GM19455 (cell line): ENCODE measurements around the gene RBM6.
A peak's percentile ranks its signal among the peaks of the same experiment; 100 is the strongest.

Experiments used
- ATAC-seq: cut with Tn5 transposase; IDR thresholded peaks from one replicate; pipeline ENCODE4 v1.9.1; 2021; ENCODE audit not compliant: unreplicated experiment

RBM6 gene

GRCh38 chr3:50088725-50089608 lies 149.0 kb downstream of the RBM6 start, which contains the start of gene RBM5:
TSS of gene RBM5 (plus strand) at chr3:50088919. CDS start at chr3:50090435, 1,516 bp downstream.
- ATAC-seq: peak; percentile 99

- ATAC-seq: no peak
These were observed 149.6 kb downstream of the RBM6 start for GRCh38 chr3:50089609-50089945.

GRCh38 chr3:50090984-50091383 lies 151.0 kb downstream of the RBM6 start:
- no peak for ATAC-seq

DNA sequence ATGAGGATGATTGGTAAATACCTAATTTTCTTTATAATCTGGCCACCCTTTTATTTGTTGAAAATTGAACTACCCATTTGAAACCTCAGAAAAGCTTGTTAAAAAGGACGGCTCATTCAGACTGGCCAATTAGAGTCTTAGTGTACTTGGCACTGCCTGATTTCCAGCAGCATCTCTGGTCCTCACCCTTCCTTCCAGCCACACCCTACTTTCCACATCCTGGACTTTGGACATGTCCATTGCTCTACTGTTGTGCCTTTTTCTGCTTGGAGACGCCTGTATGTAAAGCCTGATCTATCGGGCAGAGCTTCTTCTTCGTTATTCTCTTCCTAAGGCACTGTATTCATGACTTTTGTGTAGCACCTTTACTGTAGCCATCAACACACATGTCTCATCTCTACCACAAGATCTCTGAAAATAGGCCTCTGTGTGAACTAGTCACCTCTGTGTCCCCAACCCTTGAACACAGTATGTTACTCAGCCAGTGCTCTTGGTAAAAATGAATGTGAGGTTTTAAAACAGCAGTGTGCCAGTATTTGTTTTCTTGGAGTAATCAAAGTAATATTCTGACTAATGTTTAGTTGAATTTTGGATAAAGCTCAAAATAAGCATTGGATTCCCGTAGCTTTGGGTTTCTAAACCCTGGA lies 155.5 kb downstream of the RBM6 start:
- no peak for ATAC-seq

DNA sequence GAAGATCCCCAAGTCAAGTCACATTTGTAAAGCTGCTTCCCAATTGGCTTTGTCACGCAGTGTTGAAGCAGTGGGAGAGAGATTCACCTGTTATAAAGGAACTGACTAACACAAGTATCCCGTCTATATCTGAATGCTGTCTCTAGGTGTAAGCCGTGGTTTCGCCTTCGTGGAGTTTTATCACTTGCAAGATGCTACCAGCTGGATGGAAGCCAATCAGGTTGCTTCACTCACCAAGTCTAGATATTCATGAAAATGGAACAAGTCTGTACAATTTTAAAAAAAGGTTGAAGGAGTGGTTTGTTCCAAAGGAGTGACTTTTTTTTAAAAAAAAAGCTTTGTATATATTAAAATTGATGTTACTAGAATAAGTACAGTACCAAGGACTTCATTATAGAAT lies 160.4 kb downstream of the RBM6 start:
- no peak for ATAC-seq

- no peak for ATAC-seq
These were observed 161.3 kb downstream of the RBM6 start for GRCh38 chr3:50100956-50101845.

- ATAC-seq: no peak
These were observed 162.6 kb downstream of the RBM6 start for GRCh38 chr3:50102558-50102957.

DNA sequence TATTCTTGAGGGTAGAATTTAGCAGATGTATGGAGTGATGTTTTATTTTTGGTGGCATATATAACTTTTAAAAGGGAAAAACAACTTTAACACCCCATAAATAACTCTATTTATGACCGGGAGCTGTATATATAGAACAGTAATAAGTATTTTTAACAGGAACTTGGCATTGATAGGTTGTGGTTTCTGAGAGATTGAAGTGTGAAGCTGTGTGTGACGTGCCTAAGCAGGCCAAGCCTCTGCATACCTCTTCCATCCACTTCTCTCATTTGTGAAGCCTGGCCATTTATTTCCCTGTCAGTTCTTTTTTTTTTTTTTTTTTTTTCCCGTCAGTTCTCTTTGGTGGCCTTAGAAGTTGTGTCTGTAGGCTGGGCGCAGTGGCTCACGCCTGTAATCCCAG lies 171.8 kb downstream of the RBM6 start:
- ATAC-seq: no peak

DNA sequence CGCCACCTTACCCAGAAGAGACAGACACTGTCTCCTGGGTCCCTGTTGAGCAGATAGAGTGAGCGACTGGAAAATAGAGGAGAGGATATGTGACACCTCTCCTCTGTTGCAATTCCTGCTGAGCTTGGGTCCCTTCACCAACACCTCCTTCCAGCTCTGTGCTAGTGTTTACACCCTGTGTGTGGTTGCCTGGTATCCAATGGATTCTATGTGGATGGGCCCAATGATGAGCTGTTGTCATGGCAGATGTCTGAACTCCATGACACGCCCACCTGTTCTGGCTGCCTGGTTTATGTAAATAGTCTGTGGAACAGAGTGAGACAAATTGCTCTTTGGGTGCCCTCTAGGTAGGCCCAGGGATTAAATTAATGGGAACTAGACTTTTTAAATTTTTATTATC lies 172.5 kb downstream of the RBM6 start:
- ATAC-seq: no peak

DNA sequence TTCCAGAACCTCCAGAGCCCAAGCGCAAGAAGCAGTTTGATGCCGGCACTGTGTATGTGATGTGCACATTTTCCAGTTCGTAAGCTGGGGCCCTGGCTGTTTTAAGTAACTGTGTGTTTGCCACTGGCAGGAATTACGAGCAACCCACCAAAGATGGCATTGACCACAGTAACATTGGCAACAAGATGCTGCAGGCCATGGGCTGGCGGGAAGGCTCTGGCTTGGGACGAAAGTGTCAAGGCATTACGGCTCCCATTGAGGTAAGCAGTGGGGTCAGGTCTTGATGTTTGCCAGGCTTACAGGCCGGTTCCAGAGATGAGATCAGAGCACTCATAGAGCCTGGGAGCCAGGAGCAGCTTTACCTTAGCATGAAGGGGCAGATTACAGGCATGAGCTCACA lies 177.2 kb downstream of the RBM6 start:
- ATAC-seq: no peak

DNA sequence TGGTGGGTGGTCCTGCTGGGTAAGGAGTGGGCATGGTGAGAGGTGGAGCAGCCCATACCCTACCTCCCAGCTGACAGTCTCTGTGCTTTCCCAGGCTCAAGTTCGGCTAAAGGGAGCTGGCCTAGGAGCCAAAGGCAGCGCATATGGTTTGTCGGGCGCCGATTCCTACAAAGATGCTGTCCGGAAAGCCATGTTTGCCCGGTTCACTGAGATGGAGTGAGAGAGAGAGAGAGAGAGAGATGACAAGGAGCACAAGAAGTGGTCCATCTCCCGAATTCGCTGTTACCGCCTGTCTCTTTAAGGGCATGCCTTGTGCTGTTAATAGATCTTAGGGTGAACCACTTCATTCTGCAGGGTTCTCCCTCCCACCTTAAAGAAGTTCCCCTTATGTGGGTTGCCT lies 178.3 kb downstream of the RBM6 start:
- ATAC-seq: no peak

DNA sequence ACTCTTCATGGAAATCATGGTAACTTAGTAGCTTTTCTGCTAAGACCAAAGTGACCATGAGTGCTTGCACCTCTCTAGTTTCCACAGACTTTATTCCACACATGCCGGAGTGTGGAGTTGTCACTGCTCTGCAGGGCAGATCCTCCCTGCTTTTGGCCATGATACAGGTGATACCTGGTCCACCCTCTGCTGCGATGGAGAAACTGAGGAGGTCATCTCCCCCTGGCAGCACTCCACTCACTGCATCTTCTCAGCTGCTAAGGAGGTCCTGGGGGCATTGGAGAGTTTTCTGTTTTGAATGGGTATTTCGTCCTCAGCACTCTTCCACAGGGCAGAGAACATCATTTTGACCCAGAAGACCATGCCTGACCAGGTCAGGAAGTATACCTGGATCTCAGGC lies 179.8 kb downstream of the RBM6 start:
- ATAC-seq: no peak

- no peak for ATAC-seq
These were observed 180.6 kb downstream of the RBM6 start for GRCh38 chr3:50120364-50121071.

DNA sequence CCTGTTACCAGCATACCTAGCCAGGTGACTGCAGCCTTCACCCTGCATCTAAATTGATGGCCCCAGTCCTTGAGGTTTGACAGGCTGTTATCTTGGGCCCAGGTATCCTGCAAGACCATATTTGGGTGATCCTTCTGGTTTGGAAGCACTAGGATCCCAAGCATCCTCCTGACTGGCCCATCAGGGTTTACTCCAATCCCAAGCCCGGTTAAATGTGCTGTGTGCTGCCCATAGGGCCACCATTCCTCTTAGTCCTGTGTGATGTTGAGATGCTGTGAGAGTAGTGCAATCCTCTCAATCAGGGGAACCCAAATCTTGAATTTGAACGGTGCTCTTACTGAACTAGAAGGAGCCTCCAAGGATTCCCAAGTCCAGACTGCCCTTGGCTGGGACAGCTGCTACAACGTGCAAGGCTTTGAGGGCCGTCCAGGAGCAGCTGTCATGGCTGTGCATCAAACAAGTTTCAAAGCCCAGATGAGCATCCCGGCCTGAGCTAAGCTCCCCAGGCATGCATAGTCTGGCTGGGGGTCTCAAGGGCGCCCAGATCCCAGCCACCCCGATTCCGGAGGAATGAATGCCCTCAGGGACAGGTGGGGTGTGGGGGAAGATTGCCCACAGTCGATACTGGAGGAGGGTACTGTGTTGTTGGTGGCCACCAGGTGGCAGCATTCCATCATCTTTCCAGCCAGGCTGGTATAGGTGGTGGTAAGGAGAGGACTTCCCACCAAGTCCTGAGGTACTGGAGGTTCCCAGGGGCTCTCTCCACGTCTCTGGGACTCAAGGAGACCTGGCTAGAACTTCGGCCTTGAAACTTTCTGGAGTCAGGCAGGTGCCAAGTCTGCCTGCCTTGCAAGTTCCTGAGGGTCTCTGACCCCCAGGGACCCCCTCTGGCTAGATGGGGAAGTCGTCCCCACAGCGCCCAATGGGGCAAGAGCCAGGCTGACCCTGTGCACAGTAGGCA lies 181.4 kb downstream of the RBM6 start:
- ATAC-seq: peak; percentile 61

- ATAC-seq: no peak
These were observed 182.1 kb downstream of the RBM6 start for GRCh38 chr3:50122071-50122470.

DNA sequence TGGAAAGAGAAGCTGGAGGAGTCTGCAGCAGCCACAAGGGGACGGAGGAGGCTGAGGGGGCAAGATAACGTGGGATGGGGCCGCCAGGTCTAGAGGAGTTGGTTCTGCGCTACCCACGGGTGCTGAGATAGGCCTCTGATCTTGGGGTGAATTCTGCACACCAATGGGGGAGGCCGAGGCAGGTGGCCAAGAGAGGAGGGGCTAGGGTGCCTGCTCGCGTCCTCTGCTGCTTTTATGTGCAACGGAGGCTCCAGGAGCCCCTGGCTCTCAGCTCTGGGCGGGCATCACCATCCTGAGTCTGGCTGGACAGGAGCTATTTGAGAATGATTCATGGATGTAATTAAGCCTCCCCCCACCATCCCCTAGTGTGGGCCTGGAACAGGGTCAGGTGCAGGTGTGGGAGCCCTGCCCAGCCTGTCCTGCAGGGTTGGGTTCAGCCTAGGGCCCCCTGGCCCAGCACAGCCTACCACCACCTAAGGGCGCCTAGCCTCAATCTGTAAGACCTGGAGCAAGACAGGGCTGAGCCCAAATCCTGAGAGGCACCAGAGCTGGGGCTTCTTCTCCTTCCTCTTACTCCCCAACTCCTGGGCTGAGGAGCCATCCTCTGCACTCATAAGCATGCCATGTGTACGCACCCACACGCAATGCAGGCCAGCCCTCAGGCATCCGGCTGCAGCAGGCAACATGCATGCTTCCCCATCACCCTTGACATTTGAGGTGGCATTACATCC lies 182.9 kb downstream of the RBM6 start:
- no peak for ATAC-seq

- no peak for ATAC-seq
These were observed 183.6 kb downstream of the RBM6 start for GRCh38 chr3:50123394-50124051.

DNA sequence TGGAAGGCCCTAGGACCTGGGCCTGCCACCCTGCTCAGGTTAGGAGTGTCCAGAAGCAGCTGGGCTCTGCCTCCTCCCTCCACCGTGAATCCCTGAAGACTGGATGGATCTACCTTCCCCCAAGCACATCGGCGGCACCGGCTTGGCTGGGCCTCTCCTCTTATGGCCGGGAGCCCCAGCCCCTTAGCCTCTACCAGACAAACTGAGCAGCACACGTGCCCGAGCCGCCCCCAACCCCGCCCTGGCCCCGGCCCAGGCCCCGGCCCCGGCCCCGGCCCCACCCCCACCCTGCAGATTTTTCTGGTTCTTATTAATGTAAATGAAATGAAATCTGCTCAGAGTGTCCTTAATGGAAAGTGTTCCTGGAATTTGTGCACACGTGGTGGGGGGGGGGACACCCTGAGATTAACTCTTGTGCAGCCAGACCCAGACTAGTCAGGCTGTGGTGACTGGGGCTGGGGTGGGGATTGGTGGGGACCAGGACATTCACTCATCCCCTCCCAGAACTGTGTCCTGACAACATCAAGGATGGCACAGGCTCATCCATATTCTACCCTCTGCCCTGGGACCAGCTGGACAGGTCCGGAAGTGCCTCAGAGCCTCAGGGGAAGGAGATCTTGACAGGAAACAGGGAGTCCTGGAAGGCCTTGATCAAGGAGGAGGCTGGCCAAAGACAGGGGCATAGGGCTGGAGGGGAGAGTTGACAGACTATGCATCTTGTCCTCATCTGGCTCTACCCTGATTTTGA lies 184.3 kb downstream of the RBM6 start:
- ATAC-seq: no peak
